OCI-M2 (cell line): Measurements from ENCODE around the gene STRIP1.
"Not testable (repeated sequence)": the region's sequence is repeated elsewhere in the genome, so short reads cannot be mapped to it uniquely, and the experiment has no call there.

ENCODE experiments used
- DNase-seq: peaks from one replicate; lab custom pipeline; 2025; ENCODE audit not compliant: unreplicated experiment; lab: John Stamatoyannopoulos, UW

The STRIP1 gene

GRCh38 chr1:110068646-110069403 is 34.4 kb downstream of the STRIP1 start:
- no peak for DNase-seq

GRCh38 chr1:110069404-110070281 is 35.2 kb downstream of the STRIP1 start:
- no peak for DNase-seq

- DNase-seq: no peak
Observed at GRCh38 chr1:110070282-110070669, 35.9 kb downstream of the STRIP1 start.

GRCh38 chr1:110070671-110071242 is 36.3 kb downstream of the STRIP1 start, which contains the start of gene ALX3:
TSS of gene ALX3 (minus strand) at chr1:110070672. CDS start at chr1:110070612, 60 bp downstream.
- DNase-seq: no peak

GRCh38 chr1:110074166-110074565 is 39.7 kb downstream of the STRIP1 start:
- DNase-seq: no peak

- DNase-seq: no peak
Observed at GRCh38 chr1:110076789-110077500, 42.5 kb downstream of the STRIP1 start.

- not testable (repeated sequence) for DNase-seq
Observed at GRCh38 chr1:110079995-110080394, 45.6 kb downstream of the STRIP1 start.

GRCh38 chr1:110081061-110081460 is 46.6 kb downstream of the STRIP1 start:
- DNase-seq: no peak

GRCh38 chr1:110082477-110082876 is 48.1 kb downstream of the STRIP1 start:
- no peak for DNase-seq

- no peak for DNase-seq
Observed at GRCh38 chr1:110083061-110083865, 48.8 kb downstream of the STRIP1 start.

GRCh38 chr1:110083866-110084226 is 49.4 kb downstream of the STRIP1 start:
- DNase-seq: no peak

- DNase-seq: no peak
Observed at GRCh38 chr1:110084227-110085078, 50.0 kb downstream of the STRIP1 start.

GRCh38 chr1:110085671-110086070 is 51.2 kb downstream of the STRIP1 start:
- no peak for DNase-seq

- DNase-seq: no peak
Observed at GRCh38 chr1:110086961-110087360, 52.5 kb downstream of the STRIP1 start.

- DNase-seq: peak; percentile 17
Observed at GRCh38 chr1:110087812-110088738, 53.7 kb downstream of the STRIP1 start.

GRCh38 chr1:110088739-110089316 is 54.4 kb downstream of the STRIP1 start:
- no peak for DNase-seq

- peak; percentile 23 for DNase-seq
Observed at GRCh38 chr1:110089561-110090275, 55.3 kb downstream of the STRIP1 start.
